CD4-positive, alpha-beta memory T cell (primary cell): ENCODE measurements around the gene VSIR. TPM values are rescaled to one million over a fixed set of nuclear protein-coding genes. Genes with fewer than 3 reads are reported as not detected.

Experiments
- CTCF ChIA-PET: fragments of 350-600 bp; sonication (Branson Sonifier 250); formaldehyde crosslinking; loops from one replicate; lab custom pipeline; 2021; ENCODE audit warnings: inconsistent platforms; ENCODE audit not compliant: partially characterized antibody; lab: Charles Lee
- POLR2A ChIA-PET: fragments of 350-600 bp; sonication (Branson Sonifier 250); formaldehyde crosslinking; loops from one replicate; lab custom pipeline; 2021; ENCODE audit not compliant: partially characterized antibody; lab: Charles Lee
- DNase-seq, 5 donors: peaks; one replicate each; pipeline versions ENCODE4 v3.0.0 to v3.0.0-alpha.2; 2020 to 2022; ENCODE audit warnings: mixed read lengths in 1 of 5
- H3K27ac ChIP-seq: one replicate; pipeline ENCODE4 v1.7.0; 2013; ENCODE audit warnings: low read depth, low read length
- H3K27me3 ChIP-seq: 2 replicates; pipeline ENCODE4 v1.7.0; 2013; ENCODE audit warnings: mild to moderate bottlenecking, low read length, moderate library complexity; ENCODE audit not compliant: insufficient read depth
- H3K36me3 ChIP-seq: 2 replicates; pipeline ENCODE4 v1.7.0; 2013; ENCODE audit warnings: mild to moderate bottlenecking, low read length, moderate library complexity; ENCODE audit not compliant: insufficient read depth
- H3K4me1 ChIP-seq: 2 replicates; pipeline ENCODE4 v1.7.0; 2013; ENCODE audit warnings: mild to moderate bottlenecking, low read length, moderate library complexity; ENCODE audit not compliant: insufficient read depth
- H3K4me3 ChIP-seq, 2 donors: one replicate each; pipeline ENCODE4 v1.7.0; 2013; ENCODE audit warnings: low read length in 2 of 2, mild to moderate bottlenecking in 1 of 2
- H3K9me3 ChIP-seq, 2 donors: one replicate each; pipeline ENCODE4 v1.7.0; 2013; ENCODE audit warnings: low read length in 2 of 2, control low read depth in 1 of 2; ENCODE audit not compliant: control insufficient read depth in 1 of 2
- H3K27ac Mint-ChIP-seq, 7 donors: one replicate each; pipeline ENCODE4 v1.8.0; 2020 to 2021; ENCODE audit warnings: mixed read lengths in 7 of 7, mild to moderate bottlenecking in 6 of 7, inconsistent platforms in 3 of 7, moderate library complexity in 3 of 7
- H3K27me3 Mint-ChIP-seq, 2 donors: one replicate each; pipeline ENCODE4 v1.8.0; 2020 to 2021; ENCODE audit warnings: mixed read lengths in 2 of 2
- H3K36me3 Mint-ChIP-seq, 2 donors: one replicate each; pipeline ENCODE4 v1.8.0; 2020 to 2021; ENCODE audit warnings: mixed read lengths in 2 of 2, inconsistent platforms in 1 of 2, mild to moderate bottlenecking in 1 of 2
- H3K4me1 Mint-ChIP-seq, 4 donors: one replicate each; pipeline ENCODE4 v1.8.0; 2020 to 2021; ENCODE audit warnings: mixed read lengths in 4 of 4, mild to moderate bottlenecking in 1 of 4
- H3K4me3 Mint-ChIP-seq, 8 donors: one replicate each; pipeline ENCODE4 v1.8.0; 2020 to 2021; ENCODE audit warnings: mixed read lengths in 8 of 8, mild to moderate bottlenecking in 7 of 8, moderate library complexity in 6 of 8, inconsistent platforms in 3 of 8
- H3K9me3 Mint-ChIP-seq, 8 donors: one replicate each; pipeline ENCODE4 v1.8.0; 2020 to 2021; ENCODE audit warnings: mixed read lengths in 8 of 8, mild to moderate bottlenecking in 5 of 8, inconsistent platforms in 3 of 8, moderate library complexity in 1 of 8
- intact Hi-C: fragments of 100-400 bp; cut with micrococcal nuclease; formaldehyde crosslinking; loops from one replicate; pipeline ENCODE4 v1.15.1; 2023
- polyA plus RNA-seq, 2 donors: library from polyadenylated mRNA; unstranded; fragments of 300-500 nt; fragmentation: Illumina TruSeq; gene quantifications; one replicate each; pipeline ENCODE4 v1.2.3, GENCODE V29; 2021
- total RNA-seq, 2 experiments: library from RNA; stranded (reverse); gene quantifications; one replicate each; pipeline ENCODE4 v1.2.3, GENCODE V29; 2021

The VSIR gene
- total and polyA plus RNA-seq, 4 experiments from 2014 or later, result 97.8 to 372 (median 224) TPM

- no peaks in the 10 kb centered on the region for H3K27me3 Mint-ChIP-seq
- intact Hi-C loops, result no loop called here
- H3K4me3 Mint-ChIP-seq, result peak overlapping the region in 7 of 8 donors; percentile 52 to 75 (median 69)
- peak overlapping the region; percentile 34 for H3K27ac ChIP-seq
- no peaks in the 10 kb centered on the region for H3K9me3 ChIP-seq
- H3K4me1 ChIP-seq, result peaks cover 100% of the 10 kb centered on the region
- no peaks in the 10 kb centered on the region for H3K27me3 ChIP-seq
- H3K36me3 ChIP-seq, result peaks cover 38% of the 10 kb centered on the region
- POLR2A ChIA-PET, result interaction anchor here (0.6 to 26.4 kb wide), 6 partner anchors 10 to 58 kb away, joined by 3 to 1191 read pairs (median 17); partner anchors contain the start of genes C10orf105 and VSIR
- CTCF ChIA-PET, result interaction anchor here (0.7 to 1.8 kb wide), 14 partner anchors 9 to 59 kb away, joined by 3 to 17 read pairs (median 4); partner anchors contain the start of gene VSIR
- peaks cover 42 to 75% of the 10 kb centered on the region in 2 donors for H3K36me3 Mint-ChIP-seq
- H3K4me3 ChIP-seq, result no peak overlapping the region
- H3K27ac Mint-ChIP-seq, result peak overlapping the region; percentile 85 to 99 (median 90)
- H3K4me1 Mint-ChIP-seq, result peaks cover 69 to 98% (median 87%) of the 10 kb centered on the region in 4 donors
- H3K9me3 Mint-ChIP-seq, result no peaks in the 10 kb centered on the region
- peak in 1 of 5 donors; percentile 26 for DNase-seq
Observed at GRCh38 chr10:71752391-71753090, 20.8 kb downstream of the VSIR start.

GRCh38 chr10:71751515-71752224 lies 21.6 kb downstream of the VSIR start:
- Histone ChIP-seq H3K27ac (peak overlapping the region; percentile 34), H3K9me3 (no peaks in the 10 kb centered on the region), H3K4me1 (peaks cover 100% of the 10 kb centered on the region), H3K27me3 (no peaks in the 10 kb centered on the region), H3K4me3 (no peak overlapping the region), H3K36me3 (peaks cover 38% of the 10 kb centered on the region)
- DNase-seq, result no peak
- H3K27ac Mint-ChIP-seq, result peak overlapping the region; percentile 78 to 99 (median 90)
- CTCF ChIA-PET, result interaction anchor here (0.8 to 1.8 kb wide), 11 partner anchors 12 to 60 kb away, joined by 3 to 17 read pairs (median 4); partner anchors contain the start of gene VSIR
- no peaks in the 10 kb centered on the region for H3K9me3 Mint-ChIP-seq
- POLR2A ChIA-PET, result interaction anchor here (0.6 to 26.4 kb wide), 5 partner anchors 9 to 57 kb away, joined by 3 to 1191 read pairs (median 21); partner anchors contain the start of genes C10orf105 and VSIR
- H3K27me3 Mint-ChIP-seq, result no peaks in the 10 kb centered on the region
- intact Hi-C loops, result no loop called here
- H3K4me3 Mint-ChIP-seq, result peak overlapping the region in 7 of 8 donors; percentile 52 to 75 (median 69)
- peaks cover 68 to 98% (median 87%) of the 10 kb centered on the region in 4 donors for H3K4me1 Mint-ChIP-seq
- H3K36me3 Mint-ChIP-seq, result peaks cover 42 to 67% of the 10 kb centered on the region in 2 donors

GRCh38 chr10:71750986-71751385 lies 22.3 kb downstream of the VSIR start:
- peaks cover 100% of the 10 kb centered on the region for H3K4me1 ChIP-seq
- H3K4me1 Mint-ChIP-seq, result peaks cover 67 to 98% (median 87%) of the 10 kb centered on the region in 4 donors
- DNase-seq, result no peak
- peak overlapping the region; percentile 58 for H3K27ac ChIP-seq
- no peaks in the 10 kb centered on the region for H3K27me3 Mint-ChIP-seq
- H3K27ac Mint-ChIP-seq, result peak overlapping the region; percentile 92 to 99 (median 98)
- CTCF ChIA-PET, result interaction anchor here (0.9 to 1.0 kb wide), 2 partner anchors 22 to 54 kb away, joined by 3 to 8 read pairs; partner anchors contain the start of gene VSIR
- no peak overlapping the region for H3K4me3 ChIP-seq
- no peaks in the 10 kb centered on the region for H3K27me3 ChIP-seq
- peaks cover 38 to 60% of the 10 kb centered on the region in 2 donors for H3K36me3 Mint-ChIP-seq
- intact Hi-C loops, result no loop called here
- H3K9me3 ChIP-seq, result no peaks in the 10 kb centered on the region
- POLR2A ChIA-PET, result interaction anchor here (0.7 to 26.4 kb wide), 3 partner anchors 10 to 31 kb away, joined by 3 to 1191 read pairs (median 1035); partner anchors contain the start of genes C10orf105 and VSIR
- peaks cover 38% of the 10 kb centered on the region for H3K36me3 ChIP-seq
- H3K4me3 Mint-ChIP-seq, result peak overlapping the region in 6 of 8 donors; percentile 8 to 68 (median 46)
- H3K9me3 Mint-ChIP-seq, result no peaks in the 10 kb centered on the region

GRCh38 chr10:71750124-71750841 lies 23.0 kb downstream of the VSIR start:
- Mint-ChIP-seq H3K36me3 (peaks cover 37 to 61% of the 10 kb centered on the region in 2 donors), H3K4me1 (peaks cover 70 to 98% (median 89%) of the 10 kb centered on the region in 4 donors), H3K9me3 (no peaks in the 10 kb centered on the region), H3K4me3 (peak overlapping the region in 6 of 8 donors; percentile 35 to 89 (median 50)), H3K27ac (peak overlapping the region; percentile 92 to 99 (median 98)), H3K27me3 (no peaks in the 10 kb centered on the region)
- H3K4me3 ChIP-seq, result no peak overlapping the region
- intact Hi-C loops, result no loop called here
- peaks cover 100% of the 10 kb centered on the region for H3K4me1 ChIP-seq
- peak overlapping the region; percentile 58 for H3K27ac ChIP-seq
- ChIA-PET POLR2A (interaction anchor here (0.7 to 26.4 kb wide), 5 partner anchors 7 to 54 kb away, joined by 3 to 1191 read pairs (median 164); partner anchors contain the start of genes C10orf105 and VSIR), CTCF (interaction anchor here (0.9 to 1.0 kb wide), 2 partner anchors 23 to 53 kb away, joined by 3 to 8 read pairs; partner anchors contain the start of gene VSIR)
- no peaks in the 10 kb centered on the region for H3K9me3 ChIP-seq
- DNase-seq, result no peak
- no peaks in the 10 kb centered on the region for H3K27me3 ChIP-seq
- peaks cover 38% of the 10 kb centered on the region for H3K36me3 ChIP-seq

- peaks cover 34 to 55% of the 10 kb centered on the region in 2 donors for H3K36me3 Mint-ChIP-seq
- no peak overlapping the region for H3K4me3 ChIP-seq
- peak overlapping the region; percentile 58 for H3K27ac ChIP-seq
- no peak for DNase-seq
- intact Hi-C loops, result loop anchor here (1.0 to 10.0 kb wide), 2 partner anchors 8 to 335 kb away; partner anchors contain the start of gene SPOCK2
- no peaks in the 10 kb centered on the region for H3K27me3 Mint-ChIP-seq
- H3K4me1 ChIP-seq, result peaks cover 100% of the 10 kb centered on the region
- H3K4me3 Mint-ChIP-seq, result peak overlapping the region; percentile 76 to 89 (median 84)
- H3K36me3 ChIP-seq, result peaks cover 31% of the 10 kb centered on the region
- no peaks in the 10 kb centered on the region for H3K9me3 ChIP-seq
- peaks cover 74 to 98% (median 92%) of the 10 kb centered on the region in 4 donors for H3K4me1 Mint-ChIP-seq
- ChIA-PET POLR2A (interaction anchor here (1.0 to 26.4 kb wide), 8 partner anchors 8 to 430 kb away, joined by 3 to 1191 read pairs (median 26); partner anchors contain the start of genes C10orf105, PSAP, SLC29A3 and VSIR), CTCF (interaction anchor here (0.5 to 10.0 kb wide), 13 partner anchors 8 to 59 kb away, joined by 3 to 64 read pairs (median 13); partner anchors contain the start of gene VSIR)
- peak overlapping the region; percentile 92 to 99 (median 98) for H3K27ac Mint-ChIP-seq
- H3K27me3 ChIP-seq, result no peaks in the 10 kb centered on the region
- no peaks in the 10 kb centered on the region for H3K9me3 Mint-ChIP-seq
Observed at GRCh38 chr10:71749396-71749795, 23.9 kb downstream of the VSIR start.

GRCh38 chr10:71748671-71749191 lies 24.6 kb downstream of the VSIR start:
- Histone ChIP-seq H3K4me3 (peak overlapping the region in 1 of 2 donors; percentile 39), H3K9me3 (no peaks in the 10 kb centered on the region), H3K4me1 (peaks cover 100% of the 10 kb centered on the region), H3K27me3 (no peaks in the 10 kb centered on the region), H3K36me3 (peaks cover 24% of the 10 kb centered on the region), H3K27ac (peak overlapping the region; percentile 58)
- ChIA-PET POLR2A (interaction anchor here (0.7 to 26.4 kb wide), 9 partner anchors 9 to 430 kb away, joined by 3 to 1191 read pairs (median 24); partner anchors contain the start of genes C10orf105, PSAP, SLC29A3 and VSIR), CTCF (interaction anchor here (0.5 to 10.0 kb wide), 14 partner anchors 9 to 60 kb away, joined by 3 to 64 read pairs (median 13); partner anchors contain the start of gene VSIR)
- peaks cover 30 to 49% of the 10 kb centered on the region in 2 donors for H3K36me3 Mint-ChIP-seq
- peak overlapping the region; percentile 76 to 89 (median 84) for H3K4me3 Mint-ChIP-seq
- H3K27me3 Mint-ChIP-seq, result no peaks in the 10 kb centered on the region
- DNase-seq, result peak; percentile 86 to 90 (median 87)
- peak overlapping the region; percentile 92 to 99 (median 98) for H3K27ac Mint-ChIP-seq
- intact Hi-C loops, result loop anchor here (1.0 to 10.0 kb wide), 6 partner anchors 9 to 336 kb away; partner anchors contain the start of genes SPOCK2 and VSIR
- H3K4me1 Mint-ChIP-seq, result peaks cover 74 to 98% (median 92%) of the 10 kb centered on the region in 4 donors
- H3K9me3 Mint-ChIP-seq, result no peaks in the 10 kb centered on the region
